ENCODE results near the gene DNAJB5. TPM values are rescaled to one million over a fixed set of nuclear protein-coding genes. Genes with fewer than 3 reads are reported as not detected.

The DNAJB5 gene
- total and polyA plus RNA-seq, 9 of the 15 experiments (the other 6 are each of a cell fraction or from before 2014, with no cell fraction given): 0.15 to 7.4 (median 3.7) TPM

- TF ChIP-seq BRF2 (IDR thresholded peaks at IDR 0.05; ENCODE audit: borderline replicate concordance, insufficient read depth, insufficient read length) (no peak), ZSCAN32 (CRISPR knock-in tag; IDR thresholded peaks at IDR 0.05) (no peak), PHF21A (IDR thresholded peaks at IDR 0.05; ENCODE audit: borderline replicate concordance, low read depth) (no peak), ZNF24 (IDR thresholded peaks at IDR 0.05) (no peak), SPI1 (IDR thresholded peaks at IDR 0.05; ENCODE audit: borderline replicate concordance, low read depth, low read length) (0 out of 2 replicates have a peak, but pooled peaks have one; percentile 19), HLTF (IDR thresholded peaks at IDR 0.05) (no peak), THAP12 (CRISPR knock-in tag; IDR thresholded peaks at IDR 0.05) (no peak), GTF2E2 (tag; IDR thresholded peaks at IDR 0.05) (no peak), PPARD (CRISPR knock-in tag; IDR thresholded peaks at IDR 0.05) (no peak), STAT5A (IDR thresholded peaks at IDR 0.05; ENCODE audit: borderline replicate concordance, low read length) (no peak), NFE2L1 (tag; IDR thresholded peaks at IDR 0.05; ENCODE audit: borderline replicate concordance, low read depth) (no peak), CBFA2T2 (conservative IDR thresholded peaks at IDR 0.05) (0 out of 2 replicates have a peak, but pooled peaks have one; percentile 6), NCOA1 (IDR thresholded peaks at IDR 0.05; ENCODE audit: low read depth) (no peak), USF1 (CRISPR knock-in tag; IDR thresholded peaks at IDR 0.05) (peak; percentile 70), MYBL2 (IDR thresholded peaks at IDR 0.05; ENCODE audit: low read depth) (no peak), MYBL2 (CRISPR knock-in tag; IDR thresholded peaks at IDR 0.05; ENCODE audit: borderline replicate concordance) (no peak), CXXC5 (CRISPR knock-in tag; IDR thresholded peaks at IDR 0.05) (no peak), DPF2 (IDR thresholded peaks at IDR 0.05) (peak; percentile 77), ZNF445 (CRISPR knock-in tag; IDR thresholded peaks at IDR 0.05; ENCODE audit: low read depth) (no peak), ZNF764 (CRISPR knock-in tag; IDR thresholded peaks at IDR 0.05; ENCODE audit: low read depth) (no peak), AFF1 (IDR thresholded peaks at IDR 0.05; ENCODE audit: low read depth in 1 of 2, partially characterized antibody in 2 of 2) (no peak), NFE2 (IDR thresholded peaks at IDR 0.05; ENCODE audit: low read depth) (no peak)
Observed at GRCh38 chr9:34992376-34992951, 2.9 kb downstream of the DNAJB5 start (continued).
